Hematopoietic multipotent progenitor cell (in vitro differentiated cells): ENCODE measurements around the gene CAMK1D. TPM values are rescaled to one million over a fixed set of nuclear protein-coding genes. Genes with fewer than 3 reads are reported as not detected.
"Not testable (repeated sequence)": the region's sequence is repeated elsewhere in the genome, so short reads cannot be mapped to it uniquely, and the experiment has no call there.

Experiments used
- DNase-seq, 3 donors: peaks; one replicate each; pipeline ENCODE4 v3.0.0-alpha.2; 2011 to 2015; ENCODE audit warnings: low read depth in 2 of 3, low spot score in 2 of 3
- total RNA-seq: library from RNA; depleted of rRNA; stranded (reverse); fragments of >200 nt; gene quantifications from one replicate; pipeline ENCODE4 v1.2.3, GENCODE V29; 2012

CAMK1D gene
- total RNA-seq, 1 donor = 25.6 TPM

DNA sequence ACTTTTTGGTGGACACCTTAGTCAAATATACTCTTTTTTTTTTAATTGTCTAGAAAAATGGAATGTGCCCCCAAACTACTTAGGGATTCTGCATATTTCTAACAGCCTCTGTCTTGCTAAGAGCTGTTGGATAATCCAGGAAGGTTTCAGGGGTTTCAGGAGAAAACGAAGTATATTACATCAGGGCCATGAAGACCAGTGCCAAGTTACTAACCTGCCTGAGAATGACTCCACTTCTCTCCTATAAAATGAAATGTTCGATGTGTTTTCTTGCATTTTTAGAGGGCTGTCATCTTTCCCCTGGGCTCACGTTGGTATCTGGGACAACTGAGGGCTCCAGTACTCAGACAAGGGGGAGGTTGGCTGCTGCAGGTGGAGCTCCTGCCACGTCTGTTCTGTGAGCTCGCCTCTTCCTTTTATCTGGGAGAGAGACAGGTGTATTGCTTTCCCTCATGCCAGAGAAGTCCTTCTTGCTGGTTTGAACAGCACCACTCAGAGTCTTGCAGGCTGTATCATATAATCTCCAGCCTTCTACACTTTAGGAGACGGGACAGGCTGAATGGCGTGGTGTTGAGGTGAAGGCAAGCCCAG, 71.3 kb downstream of the CAMK1D start:
- DNase-seq = no peak

DNA sequence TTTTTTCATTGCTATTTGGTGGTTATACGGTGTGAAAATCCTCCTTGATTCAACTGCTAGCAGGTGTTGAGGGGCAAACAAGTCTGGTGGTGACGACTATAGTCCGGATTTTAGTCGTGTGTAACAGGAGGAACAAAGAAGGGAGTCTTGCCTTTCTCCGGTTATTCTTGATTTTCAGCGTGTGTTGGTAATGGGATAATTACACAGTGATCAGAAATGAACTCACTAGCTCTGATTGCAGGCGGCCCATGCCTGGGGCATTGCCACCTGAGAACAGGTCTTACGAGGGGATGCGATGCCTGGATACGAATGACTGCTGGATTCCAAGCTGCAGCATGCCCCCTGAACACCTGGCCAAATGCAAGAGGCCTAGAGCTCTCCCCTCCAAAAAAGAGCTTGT, 72.8 kb downstream of the CAMK1D start:
- no peak for DNase-seq

DNA sequence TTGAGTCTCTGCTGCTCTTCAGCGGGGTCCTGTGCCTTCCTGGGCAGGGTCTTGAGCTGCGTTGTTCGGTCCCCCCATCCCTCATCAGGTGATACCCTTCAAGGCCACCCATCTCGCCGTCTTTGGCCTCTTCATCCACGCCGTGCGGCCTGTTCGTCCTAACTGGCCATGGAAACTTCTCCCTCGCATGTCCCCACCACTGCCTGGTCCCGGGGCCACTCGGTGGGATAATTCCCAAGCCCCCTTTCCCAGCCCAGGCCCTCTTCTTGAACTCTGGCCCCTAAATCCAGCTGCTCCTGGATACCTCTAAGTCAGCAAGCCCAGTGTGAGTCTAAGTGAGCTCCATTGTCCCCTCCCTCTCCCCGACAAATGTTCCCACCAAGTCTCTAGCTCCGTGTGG, 74.5 kb downstream of the CAMK1D start:
- no peak for DNase-seq

DNA sequence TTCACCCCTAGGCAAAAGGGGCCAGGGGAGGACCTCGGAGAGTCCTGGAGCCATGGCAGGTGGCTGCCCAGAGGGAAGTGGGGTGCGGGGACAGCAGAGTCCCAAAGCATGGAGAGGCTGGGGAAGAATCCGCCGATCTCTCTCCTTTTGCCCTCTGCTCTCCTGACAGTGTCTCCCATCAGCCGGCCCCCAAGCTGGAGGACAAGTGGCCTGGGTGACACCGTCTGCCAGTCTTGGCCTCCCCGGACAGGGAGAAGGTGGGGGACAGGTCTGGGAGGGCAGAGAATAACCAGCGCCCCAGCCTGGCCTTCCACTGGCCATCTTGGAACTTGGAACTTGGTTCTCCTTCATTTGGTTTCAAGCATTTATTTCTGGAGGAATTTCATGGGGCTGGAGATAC, 77.9 kb downstream of the CAMK1D start:
- DNase-seq = no peak

DNA sequence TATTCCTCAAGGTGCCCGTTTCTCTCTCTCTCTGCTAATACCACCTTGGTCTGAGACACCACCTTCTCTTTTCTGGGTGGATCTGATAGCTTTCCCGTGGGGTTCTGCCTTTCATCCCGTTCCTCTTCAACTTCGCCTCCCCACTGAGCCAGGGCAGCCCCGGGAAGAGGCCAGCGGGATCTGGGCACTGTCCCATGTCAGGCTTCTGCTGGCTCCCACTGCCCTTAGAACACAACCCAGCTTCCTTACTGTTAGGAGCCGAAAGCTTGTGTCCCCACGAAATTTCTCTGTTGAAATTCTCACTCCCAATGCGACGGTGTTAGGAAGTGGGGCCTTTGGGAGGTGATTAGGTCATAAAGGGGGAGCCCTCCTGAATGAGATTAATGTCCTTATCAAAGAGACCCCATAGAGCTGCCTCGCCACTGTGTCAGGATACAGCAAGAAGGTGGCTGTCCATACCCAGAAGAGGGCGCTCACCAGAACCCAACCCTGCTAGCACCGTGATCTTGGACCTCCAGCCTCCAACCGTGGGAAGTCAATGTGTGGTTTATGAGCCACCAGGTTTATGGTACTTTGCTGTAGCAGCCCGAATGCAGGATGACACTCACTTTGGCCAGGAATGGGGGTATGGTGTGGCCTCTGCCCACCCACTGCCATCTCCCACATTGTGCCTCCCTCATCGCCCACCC, 79.2 kb downstream of the CAMK1D start:
- no peak for DNase-seq

DNA sequence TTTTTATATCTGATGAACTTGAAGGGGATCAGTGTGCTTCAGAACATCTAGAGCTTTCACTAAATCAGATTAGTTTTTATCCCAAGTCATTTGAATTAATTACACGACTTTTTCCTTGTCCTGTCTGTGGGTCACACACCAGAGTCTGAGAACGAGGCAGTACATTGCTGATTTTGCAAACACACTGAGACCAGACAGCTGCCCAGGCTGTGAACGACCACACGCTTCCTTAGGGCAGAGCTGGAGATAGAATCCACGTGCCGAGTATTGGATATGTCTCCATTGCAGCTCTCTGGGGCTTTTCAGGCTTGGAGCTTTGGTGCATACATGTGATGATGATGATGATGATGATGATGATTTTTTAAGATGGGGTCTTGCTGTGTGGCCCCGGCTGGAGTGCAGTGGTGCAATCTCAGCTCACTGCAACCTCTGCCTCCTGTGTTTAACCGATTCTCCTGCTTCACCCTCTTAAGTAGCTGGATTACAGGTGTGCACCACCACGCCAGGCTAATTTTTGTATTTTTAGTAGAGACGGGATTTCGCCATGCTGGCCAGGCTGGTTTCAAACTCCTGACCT, 81.1 kb downstream of the CAMK1D start:
- DNase-seq = no peak

DNA sequence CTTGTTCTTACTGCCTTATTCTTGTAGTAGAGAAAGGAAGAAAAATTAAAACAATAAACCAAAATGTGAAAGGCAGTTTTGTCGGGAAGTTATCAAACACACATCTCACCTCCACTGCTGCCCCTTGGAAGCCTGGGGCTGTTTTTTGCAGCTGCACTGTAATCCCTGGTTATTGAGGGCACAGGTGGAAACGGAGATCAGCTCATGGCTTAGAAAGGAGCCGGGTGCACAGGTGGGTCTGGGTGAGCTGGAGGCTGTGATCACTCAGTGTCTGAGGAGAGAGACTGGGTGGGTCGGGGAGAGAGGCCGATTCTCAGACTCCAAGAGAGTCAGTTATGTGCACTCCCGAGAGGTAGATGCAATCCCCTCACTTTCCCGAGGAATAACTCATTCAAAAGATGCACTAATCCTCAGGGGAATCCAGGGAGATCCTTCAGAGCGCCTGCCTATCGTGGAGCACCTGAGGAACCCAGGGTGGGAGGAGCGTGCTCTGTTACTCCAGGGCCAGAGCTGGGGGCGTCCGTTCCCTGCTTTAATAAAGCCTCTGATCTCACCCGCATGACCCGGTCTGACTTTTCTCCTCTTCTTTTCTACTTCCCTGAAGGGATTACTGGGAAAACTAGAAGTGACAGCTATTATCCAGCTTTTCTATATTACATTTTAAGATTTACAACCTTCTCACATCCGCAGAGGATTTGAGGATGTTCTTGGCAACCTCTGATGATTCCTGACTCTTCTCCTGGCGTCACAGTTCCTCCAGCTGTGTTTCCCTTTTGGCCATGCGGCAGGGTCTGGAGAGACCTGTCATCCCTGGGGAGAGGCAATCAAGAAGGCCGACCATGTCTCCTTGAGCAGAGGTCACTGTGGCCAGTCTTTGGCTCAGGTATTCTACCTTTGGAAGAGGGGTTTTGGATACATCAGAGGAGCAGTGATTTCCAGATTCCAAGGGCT, 82.1 kb downstream of the CAMK1D start:
- no peak for DNase-seq

DNA sequence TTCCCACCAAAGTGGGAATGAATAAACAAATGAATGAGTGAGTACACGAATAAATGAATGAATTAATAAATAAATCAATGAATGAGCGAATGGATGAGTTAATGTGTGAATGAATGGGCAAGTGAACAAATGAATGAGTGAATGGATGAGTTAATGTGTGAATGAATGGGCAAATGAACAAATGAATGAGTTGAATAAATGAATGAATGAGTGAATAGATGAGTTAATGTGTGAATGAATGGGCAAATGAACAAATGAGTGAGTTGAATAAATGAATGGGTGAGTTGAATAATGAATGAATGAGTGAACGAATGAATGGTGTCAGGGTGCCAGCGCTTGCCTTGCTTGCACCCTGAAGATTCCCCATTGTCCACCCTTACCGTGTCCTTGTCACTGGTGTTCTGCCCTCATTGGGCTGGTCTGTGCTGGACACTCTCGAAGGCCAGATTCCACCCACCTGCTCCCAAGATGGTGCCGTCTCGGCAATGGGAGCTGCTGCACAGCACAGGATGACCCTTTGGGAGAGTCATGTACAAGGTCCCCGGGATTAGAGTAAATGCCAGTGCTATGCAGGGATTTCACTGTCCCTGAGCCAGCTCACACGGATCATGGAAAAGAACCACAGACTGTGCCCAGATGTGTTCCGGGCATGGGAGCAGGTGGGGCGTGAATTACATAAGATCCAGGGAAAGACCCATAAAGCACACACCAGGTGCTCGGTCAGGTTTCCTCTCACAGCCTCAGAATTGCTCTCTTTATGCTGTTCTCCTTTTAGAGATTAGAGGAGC, 83.2 kb downstream of the CAMK1D start:
- DNase-seq = no peak

DNA sequence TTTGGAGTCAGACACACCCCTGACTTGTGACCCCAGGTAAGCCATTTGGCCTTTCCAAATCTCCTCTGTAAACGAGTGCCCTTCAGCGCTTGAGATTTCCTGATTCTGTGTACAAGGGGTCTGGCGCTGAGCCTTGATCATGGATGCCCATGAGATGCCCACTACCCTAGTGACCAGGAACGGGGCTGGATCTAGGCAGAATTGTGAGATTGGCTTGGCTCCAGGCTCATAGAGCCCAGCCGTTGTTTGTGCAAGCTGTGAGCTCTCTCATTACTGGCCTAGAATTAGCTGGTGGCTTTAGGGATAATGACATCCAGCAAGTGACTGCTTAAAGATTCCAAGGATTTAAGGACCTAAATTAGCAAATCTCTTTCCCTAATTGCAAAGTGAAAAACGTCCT, 84.9 kb downstream of the CAMK1D start:
- no peak for DNase-seq

DNA sequence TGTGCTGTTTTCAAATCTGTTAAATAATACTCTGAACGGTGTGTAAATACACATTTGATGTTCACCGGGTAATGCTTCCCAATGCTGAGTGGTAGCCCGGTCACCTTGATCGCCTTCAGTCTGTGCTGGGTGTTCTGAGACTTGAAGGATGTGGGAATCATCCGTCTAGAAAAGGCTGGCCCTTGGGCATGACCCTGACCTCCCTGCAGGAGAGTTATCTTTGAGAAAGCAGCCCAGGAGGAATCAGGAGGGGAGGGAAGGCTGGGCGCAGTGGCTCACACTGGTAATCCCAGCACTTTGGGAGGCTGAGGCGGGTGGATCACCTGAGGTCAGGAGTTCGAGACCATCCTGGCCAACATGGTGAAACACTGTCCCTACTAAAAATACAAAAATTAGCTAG, 85.3 kb downstream of the CAMK1D start:
- not testable (repeated sequence) for DNase-seq

DNA sequence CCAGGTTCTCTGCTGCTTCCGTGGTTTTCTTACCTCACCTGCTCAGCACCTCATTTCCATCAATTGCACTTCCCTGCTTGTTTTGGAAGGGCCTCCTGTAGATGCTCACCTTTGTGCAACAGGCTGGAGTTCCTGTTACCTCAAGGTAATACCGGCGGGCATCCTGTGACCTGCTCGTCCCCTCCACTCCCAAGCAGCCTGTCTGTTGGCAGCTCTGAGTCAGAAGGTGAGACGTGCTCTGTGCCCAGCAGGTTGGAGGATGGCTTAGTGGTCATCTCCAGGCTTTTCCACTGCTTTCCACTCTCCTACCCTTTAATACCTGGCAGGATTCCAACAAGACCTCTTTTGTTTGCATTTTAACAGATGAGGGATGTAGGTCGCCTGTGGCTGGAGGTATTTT, 86.0 kb downstream of the CAMK1D start:
- DNase-seq = no peak

DNA sequence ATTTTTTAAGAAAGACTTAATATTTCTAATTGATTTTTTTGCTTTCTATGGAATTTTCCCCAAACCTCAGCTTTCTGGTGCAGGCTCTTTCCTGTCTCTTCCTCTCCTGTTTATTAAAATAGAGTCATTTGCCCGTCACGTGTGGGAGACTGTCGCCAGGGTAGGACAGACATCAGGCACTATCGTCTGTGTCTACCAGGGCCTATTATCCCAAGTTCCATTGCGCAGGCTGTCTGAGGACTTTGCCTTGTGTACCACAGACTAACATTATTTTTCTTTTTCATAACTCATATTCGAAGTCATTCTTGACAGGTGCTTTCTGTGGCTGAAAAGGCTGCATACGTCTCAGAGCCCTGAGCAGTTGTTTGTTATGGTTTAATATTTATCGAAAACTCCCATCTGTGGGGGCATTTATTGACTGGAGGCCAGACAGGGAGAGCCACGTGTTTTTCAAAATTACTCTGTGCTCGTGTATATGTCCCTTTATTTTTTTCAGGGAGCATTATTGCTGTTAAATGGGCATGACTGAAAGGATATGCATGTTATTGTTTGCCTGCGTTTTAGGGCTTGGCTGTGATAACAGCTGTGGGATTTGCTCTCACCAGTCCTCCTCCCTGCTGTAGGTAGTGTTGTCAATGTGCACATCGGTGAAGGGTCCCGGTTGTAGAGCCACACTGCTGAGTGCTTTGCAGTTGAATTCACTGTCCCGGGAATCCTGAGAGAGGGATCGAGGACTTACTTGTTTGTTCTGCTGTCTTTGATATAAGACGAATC, 89.8 kb downstream of the CAMK1D start:
- no peak for DNase-seq

DNA sequence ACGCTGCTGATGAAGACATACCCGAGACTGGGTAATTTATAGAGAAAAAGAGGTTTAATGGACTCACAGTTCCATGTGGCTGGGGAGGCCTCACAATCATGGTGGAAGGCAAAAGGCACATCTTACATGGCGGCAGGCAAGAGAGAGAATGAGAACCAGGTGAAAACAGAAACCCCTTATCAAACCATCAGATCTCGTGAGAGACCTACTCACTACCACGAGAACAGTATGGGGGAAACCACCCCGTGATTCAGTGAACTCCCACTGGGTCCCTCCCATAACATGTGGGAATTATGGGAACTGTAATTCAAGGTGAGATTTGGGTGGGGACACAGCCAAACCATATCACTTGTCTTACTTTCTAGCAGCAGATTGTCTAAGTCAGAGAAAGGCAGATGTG, 90.4 kb downstream of the CAMK1D start:
- not testable (repeated sequence) for DNase-seq

DNA sequence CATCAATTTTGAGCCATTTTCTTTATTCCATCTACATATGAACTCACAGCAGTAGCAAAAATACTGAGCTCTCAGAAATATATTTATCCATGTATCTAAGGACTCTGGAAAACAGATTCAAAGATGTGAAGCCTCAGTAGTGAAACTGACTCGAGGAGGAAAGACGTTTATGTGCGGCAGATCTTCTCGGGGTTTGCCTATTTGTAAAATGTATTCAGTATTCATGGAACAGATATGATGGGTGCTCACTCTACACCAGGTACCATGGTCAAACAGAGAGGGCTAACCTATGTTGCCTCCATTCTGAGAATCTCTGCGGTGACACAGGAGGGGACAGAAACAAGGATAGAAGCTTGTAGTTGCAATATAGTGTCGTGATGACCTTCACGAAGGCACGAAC, 93.7 kb downstream of the CAMK1D start:
- no peak for DNase-seq

DNA sequence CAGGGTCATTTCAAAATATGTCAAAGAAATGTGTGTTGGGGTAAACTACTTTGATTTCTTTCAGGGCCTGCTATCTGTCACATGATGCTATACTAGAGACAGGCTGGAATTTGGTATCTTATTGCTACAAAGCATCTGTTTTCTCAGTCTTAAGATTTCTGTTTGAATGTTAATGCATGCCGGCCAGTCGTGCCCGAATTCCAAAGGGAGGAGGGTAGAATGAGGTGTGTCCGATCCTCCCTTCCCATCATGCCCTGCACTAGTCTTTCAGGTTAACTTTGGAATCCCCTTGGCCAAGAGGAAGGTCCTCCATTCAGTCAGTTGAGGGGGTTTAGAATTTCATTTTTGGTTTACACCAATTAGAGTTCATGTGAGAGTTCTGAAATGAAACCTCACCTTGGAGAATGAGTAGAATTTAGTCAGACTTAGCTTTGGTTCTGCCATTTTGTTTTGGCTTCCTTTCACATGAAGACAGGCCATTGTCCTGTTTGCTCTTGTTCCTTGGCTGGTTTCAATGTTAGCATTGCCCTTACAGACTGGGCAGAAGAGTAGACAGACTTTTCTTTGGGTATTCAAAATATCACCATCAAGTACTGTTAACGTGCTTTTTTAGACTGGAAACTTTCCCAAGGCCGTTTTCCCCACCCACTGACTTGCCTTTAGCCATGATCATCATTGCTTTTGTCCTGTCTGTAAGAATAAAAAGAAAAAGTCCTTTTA, 95.8 kb downstream of the CAMK1D start:
- DNase-seq = no peak

DNA sequence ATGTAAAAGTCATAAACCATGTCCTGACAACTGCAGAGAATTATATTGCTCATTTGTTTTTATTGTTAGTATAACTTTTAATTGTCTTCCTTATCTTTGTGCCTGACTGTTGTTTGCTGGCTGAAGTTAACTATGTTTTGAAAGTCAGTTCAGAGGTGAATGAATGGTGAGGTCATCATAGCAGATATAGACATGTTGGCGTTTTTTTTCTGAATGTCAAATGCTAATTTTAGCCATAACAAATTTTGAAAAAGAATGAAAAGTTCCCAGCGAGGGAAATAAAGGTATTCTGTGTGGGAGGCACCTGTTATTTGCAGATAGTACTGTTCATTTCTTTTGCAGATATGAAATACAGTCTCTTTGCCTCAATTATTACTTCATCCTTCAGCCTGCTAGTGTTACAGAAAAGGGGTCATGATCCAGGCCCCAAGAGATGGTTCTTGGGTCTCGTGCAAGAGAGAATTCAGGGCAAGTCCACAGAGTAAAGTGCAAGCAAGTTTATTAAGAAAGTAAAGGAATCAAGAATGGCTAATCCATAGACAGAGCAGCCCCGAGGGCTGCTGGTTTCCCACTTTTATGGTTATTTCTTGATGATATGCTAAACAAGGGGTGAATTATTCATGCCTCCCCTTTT, 96.5 kb downstream of the CAMK1D start:
- no peak for DNase-seq

DNA sequence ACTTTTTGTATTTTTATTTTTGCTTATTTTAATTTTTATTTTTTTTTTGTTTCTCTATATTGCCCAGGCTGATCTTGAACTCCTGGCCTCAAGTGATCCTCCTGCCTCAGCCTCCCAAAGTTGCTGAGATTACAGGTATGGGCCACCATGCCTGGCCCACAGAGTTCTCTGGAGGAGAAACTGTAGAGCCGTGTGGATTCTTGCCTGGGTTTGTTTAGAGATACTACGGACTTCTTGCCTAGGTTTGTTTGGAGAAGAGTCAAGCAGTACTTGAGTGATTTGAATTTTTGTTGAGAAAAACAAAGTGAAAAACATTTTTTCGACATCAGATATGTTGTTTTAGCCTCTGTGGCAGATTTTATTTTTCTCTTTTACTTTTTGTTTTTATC, 99.0 kb downstream of the CAMK1D start:
- DNase-seq = no peak

DNA sequence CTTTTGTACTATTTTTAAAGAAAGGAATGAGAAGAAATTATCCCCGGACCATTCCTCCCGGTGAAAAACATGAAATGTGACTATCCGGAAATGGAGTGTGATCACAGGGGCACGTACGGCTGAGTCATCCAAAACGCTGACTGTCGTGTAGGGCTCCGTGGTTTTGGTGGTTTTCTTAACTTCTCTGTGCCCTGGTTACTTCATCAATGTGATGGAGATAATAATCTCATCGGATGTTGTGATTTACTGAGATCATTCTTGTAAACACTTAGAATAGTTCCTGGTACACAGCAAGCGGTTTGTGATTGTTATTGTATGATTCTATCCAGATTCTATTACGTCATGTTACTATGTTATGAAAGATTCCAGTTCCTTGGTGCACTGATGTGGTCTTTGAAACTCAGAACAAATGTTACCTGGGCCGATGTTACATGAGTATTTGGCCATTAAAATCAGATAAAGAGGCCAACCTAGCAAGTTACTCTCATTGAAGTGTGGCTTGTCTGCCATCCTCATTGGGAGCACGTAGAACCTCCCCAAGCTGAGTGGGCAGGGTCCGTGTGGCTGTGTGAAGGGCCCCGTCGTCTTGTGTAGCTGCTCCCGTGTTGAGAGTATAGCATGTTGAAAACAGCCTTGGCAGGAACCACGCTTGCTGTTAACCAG, 99.5 kb downstream of the CAMK1D start:
- peak; percentile 63 to 89 (median 80) for DNase-seq
